RWPE1 (cell line): Measurements from ENCODE around the gene SPRY2.

Experiments used
- CTCF ChIA-PET: fragments of 350-600 bp; sonication (Branson Sonifier 250); formaldehyde crosslinking; extraction: SDS; loops from one replicate; lab custom pipeline; 2021; lab: Yijun Ruan, JAX
- POLR2A ChIA-PET: fragments of 400-600 bp; formaldehyde crosslinking; extraction: SDS; loops from one replicate; lab custom pipeline; 2020; ENCODE audit warnings: antibody characterized with exemption; ENCODE audit not compliant: low non-redundant PET; lab: Yijun Ruan, JAX
- DNase-seq: peaks from one replicate; pipeline ENCODE4 v3.0.0; 2012; ENCODE audit warnings: low spot score
- H3K27ac ChIP-seq: fragments of 450-650 bp; 2 replicates; pipeline ENCODE4 v1.5.1; 2017
- TF ChIP-seq, protein P1 (sequence below): fragments of 450-650 bp; conservative IDR thresholded peaks from 2 replicates; pipeline ENCODE4 v1.5.1; 2017; ENCODE audit warnings: low read depth, mild to moderate bottlenecking

Gene SPRY2

DNA sequence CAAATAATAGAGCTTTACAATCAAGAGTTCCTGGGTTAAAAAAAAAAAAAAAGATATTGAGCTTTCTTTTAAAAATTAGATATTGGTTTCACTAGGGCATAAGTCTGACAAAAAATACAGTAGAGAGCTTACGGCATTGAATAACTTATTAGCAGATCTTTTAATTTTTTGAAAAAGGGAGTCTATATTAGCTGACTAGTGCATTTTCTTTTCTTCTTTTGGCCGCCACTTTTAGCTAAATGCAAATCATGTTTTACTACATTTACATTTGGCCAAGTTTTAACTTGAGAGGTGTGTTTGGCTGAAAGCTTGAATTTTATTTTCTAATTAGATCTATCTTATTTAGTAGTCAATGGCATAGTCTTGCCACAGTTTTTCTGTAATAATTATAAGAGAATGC, 43.4 kb downstream of the SPRY2 start:
- no peak overlapping the region for H3K27ac ChIP-seq
- TF ChIP-seq, protein P1, sequence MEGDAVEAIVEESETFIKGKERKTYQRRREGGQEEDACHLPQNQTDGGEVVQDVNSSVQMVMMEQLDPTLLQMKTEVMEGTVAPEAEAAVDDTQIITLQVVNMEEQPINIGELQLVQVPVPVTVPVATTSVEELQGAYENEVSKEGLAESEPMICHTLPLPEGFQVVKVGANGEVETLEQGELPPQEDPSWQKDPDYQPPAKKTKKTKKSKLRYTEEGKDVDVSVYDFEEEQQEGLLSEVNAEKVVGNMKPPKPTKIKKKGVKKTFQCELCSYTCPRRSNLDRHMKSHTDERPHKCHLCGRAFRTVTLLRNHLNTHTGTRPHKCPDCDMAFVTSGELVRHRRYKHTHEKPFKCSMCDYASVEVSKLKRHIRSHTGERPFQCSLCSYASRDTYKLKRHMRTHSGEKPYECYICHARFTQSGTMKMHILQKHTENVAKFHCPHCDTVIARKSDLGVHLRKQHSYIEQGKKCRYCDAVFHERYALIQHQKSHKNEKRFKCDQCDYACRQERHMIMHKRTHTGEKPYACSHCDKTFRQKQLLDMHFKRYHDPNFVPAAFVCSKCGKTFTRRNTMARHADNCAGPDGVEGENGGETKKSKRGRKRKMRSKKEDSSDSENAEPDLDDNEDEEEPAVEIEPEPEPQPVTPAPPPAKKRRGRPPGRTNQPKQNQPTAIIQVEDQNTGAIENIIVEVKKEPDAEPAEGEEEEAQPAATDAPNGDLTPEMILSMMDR = no peak
- DNase-seq = no peak
- ChIA-PET POLR2A (no interaction called here), CTCF (no interaction called here)

DNA sequence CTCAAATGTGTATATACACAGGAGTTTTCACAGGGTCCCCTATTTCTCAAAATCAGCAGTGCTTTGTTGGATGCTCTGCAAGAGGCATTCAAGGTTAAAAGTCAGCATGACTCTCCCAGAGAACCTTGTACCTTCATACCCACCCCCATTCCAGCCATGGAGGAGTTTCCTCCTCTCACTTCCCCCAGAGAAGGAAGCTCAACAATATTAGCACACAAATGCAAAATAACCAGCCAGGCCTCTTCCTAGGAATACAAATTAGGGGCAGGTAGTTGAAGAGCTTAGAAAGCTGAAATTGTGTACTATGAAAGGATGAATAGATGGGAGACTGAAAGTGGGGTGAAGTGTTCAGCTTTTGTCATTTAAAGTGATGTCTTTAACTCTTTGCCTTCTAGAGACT, 43.8 kb downstream of the SPRY2 start:
- no peak for DNase-seq
- H3K27ac ChIP-seq = no peak overlapping the region
- TF ChIP-seq, protein P1 = no peak
- ChIA-PET CTCF (no interaction called here), POLR2A (no interaction called here)

DNA sequence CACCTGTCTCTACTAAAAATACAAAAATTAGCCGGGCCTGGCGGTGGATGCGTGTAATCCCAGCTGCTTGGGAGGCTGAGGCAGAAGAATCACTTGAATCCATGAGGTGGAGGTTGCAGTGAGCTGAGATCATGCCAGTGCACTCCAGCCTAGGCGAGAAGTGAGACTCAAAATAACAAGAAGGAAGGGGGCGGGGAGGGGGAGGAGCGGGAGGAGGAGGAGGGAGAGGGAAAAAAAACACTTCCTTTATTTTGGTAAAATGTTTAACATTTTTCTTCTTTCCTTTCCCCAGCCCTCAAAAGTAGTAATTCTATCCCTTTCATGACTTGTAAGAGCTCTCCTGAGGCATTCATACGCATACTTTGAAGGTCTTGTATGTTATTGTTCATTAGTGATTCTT, 44.3 kb downstream of the SPRY2 start:
- no peak overlapping the region for H3K27ac ChIP-seq
- POLR2A ChIA-PET = no interaction called here
- TF ChIP-seq, protein P1 = no peak
- DNase-seq = no peak
- CTCF ChIA-PET = no interaction called here

DNA sequence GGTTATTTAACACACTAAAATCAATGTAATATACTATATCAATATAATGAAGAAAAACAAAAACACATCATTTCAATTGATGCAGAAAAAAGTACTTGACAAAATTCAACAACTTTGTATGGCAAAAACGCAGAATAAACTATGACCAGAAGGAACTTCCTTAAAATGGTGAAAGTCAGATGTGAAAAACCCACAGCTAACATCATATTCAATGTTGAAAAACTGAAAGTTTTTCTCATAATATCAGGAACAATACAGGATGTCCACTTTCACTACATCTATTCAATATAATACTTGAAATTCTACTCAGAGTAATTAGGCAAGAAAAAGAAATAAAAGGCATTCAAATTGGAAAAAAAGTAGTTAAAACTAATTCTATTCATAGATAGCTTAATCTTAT, 50.3 kb downstream of the SPRY2 start:
- CTCF ChIA-PET = no interaction called here
- POLR2A ChIA-PET = no interaction called here
- H3K27ac ChIP-seq = no peak overlapping the region
- TF ChIP-seq, protein P1 = no peak
- no peak for DNase-seq
